Esophagus squamous epithelium (tissue), 5 donors: ENCODE measurements around the gene RASA2. TPM values are rescaled to one million over a fixed set of nuclear protein-coding genes. Genes with fewer than 3 reads are reported as not detected.
A peak's percentile ranks its signal among the peaks of the same experiment; 100 is the strongest.

Experiments used
- DNase-seq: peaks from one replicate; lab custom pipeline; 2025; lab: John Stamatoyannopoulos, UW
- H3K27ac ChIP-seq, 4 donors: fragments of 200-600 bp; sonication (generic); one replicate each; pipeline ENCODE4 v1.5.1; 2016 to 2019; ENCODE audit warnings: mild to moderate bottlenecking in 1 of 4
- H3K27me3 ChIP-seq, 4 donors: fragments of 200-600 bp; sonication (generic); 1 replicate in 3 of 4; 2 replicates in 1 of 4; pipeline versions ENCODE4 v1.5.1 to v1.6.0; 2017 to 2021; ENCODE audit warnings: antibody characterized with exemption in 1 of 4
- H3K36me3 ChIP-seq, 3 donors: fragments of 200-600 bp; sonication (generic); one replicate each; pipeline ENCODE4 v1.5.1; 2016 to 2019
- H3K4me1 ChIP-seq, 3 donors: fragments of 200-600 bp; sonication (generic); one replicate each; pipeline ENCODE4 v1.5.1; 2017 to 2019
- H3K4me3 ChIP-seq, 4 donors: fragments of 200-600 bp; sonication (generic); 1 replicate in 3 of 4; 2 replicates in 1 of 4; pipeline ENCODE4 v1.5.1; 2016 to 2019; ENCODE audit warnings: mild to moderate bottlenecking in 2 of 4, moderate library complexity in 1 of 4
- H3K9me3 ChIP-seq, 3 donors: fragments of 200-600 bp; sonication (generic); one replicate each; pipeline ENCODE4 v1.5.1; 2016 to 2019
- POLR2A ChIP-seq, 4 donors: fragments of 450-650 bp; IDR thresholded peaks; one replicate each; pipeline ENCODE4 v1.6.1; 2017; ENCODE audit warnings: antibody characterized with exemption in 4 of 4, mild to moderate bottlenecking in 4 of 4, moderate library complexity in 3 of 4
- WGBS, 2 donors: methylation state at CpG; one replicate each; pipeline ENCODE4 v1.1.5; 2018; 5-methylcytosine and 5-hydroxymethylcytosine counted together
- intact Hi-C: fragments of 100-400 bp; cut with DNase I; formaldehyde crosslinking; loops from one replicate; pipeline ENCODE4 v1.15.0; 2022
- total RNA-seq, 4 donors: library from RNA; depleted of rRNA; stranded (reverse); fragments of >200 nt; gene quantifications; one replicate each; pipeline ENCODE4 v1.1.0, GENCODE V29; 2016
- TF ChIP-seq, protein P1 (sequence below), 6 experiments: fragments of 450-650 bp in 4 of 6; fragments of 200-600 bp in 2 of 6; sonication (generic) in 2 of 6; IDR thresholded peaks; one replicate each; pipeline ENCODE4 v1.5.1; 2016 to 2019; ENCODE audit warnings: antibody characterized with exemption in 6 of 6, mild to moderate bottlenecking in 4 of 6, moderate library complexity in 4 of 6
- donor health status: DM: yes; HTN: yes; CAD: no.

The RASA2 gene
- total RNA-seq, 4 donors from 2014 or later, result 12.6 to 24.6 (median 19.4) TPM

DNA sequence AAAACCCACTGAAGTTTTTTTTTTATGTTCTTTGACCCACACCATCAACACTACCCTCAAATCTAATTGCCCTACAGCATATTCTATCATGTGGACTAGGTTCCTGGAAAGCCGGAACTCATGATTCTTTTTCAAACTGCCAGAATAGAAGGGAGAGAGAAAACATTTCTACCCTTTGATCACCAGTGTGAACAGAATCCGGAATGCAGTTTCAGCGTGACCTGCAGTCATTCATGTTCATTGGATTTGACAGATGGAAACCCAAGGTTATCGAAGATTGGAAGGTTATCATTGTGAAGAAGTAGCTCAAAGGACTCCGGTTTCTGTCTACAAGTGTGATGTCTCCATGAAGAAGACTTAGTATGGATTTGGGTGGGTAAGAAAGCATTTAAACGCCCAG, 39.4 kb upstream of the RASA2 start:
- DNase-seq, result no peak
- WGBS, 2 donors, result 87 to 91% methylated on average over 6 of the region's 6 CpGs
- H3K27ac ChIP-seq, result no peak overlapping the region
- no peak for TF ChIP-seq POLR2A (IDR thresholded peaks at IDR 0.05)
- TF ChIP-seq, protein P1, sequence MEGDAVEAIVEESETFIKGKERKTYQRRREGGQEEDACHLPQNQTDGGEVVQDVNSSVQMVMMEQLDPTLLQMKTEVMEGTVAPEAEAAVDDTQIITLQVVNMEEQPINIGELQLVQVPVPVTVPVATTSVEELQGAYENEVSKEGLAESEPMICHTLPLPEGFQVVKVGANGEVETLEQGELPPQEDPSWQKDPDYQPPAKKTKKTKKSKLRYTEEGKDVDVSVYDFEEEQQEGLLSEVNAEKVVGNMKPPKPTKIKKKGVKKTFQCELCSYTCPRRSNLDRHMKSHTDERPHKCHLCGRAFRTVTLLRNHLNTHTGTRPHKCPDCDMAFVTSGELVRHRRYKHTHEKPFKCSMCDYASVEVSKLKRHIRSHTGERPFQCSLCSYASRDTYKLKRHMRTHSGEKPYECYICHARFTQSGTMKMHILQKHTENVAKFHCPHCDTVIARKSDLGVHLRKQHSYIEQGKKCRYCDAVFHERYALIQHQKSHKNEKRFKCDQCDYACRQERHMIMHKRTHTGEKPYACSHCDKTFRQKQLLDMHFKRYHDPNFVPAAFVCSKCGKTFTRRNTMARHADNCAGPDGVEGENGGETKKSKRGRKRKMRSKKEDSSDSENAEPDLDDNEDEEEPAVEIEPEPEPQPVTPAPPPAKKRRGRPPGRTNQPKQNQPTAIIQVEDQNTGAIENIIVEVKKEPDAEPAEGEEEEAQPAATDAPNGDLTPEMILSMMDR (IDR thresholded peaks at IDR 0.05), result no peak
- no peak overlapping the region for H3K4me3 ChIP-seq
- no peaks in the 10 kb centered on the region for H3K9me3 ChIP-seq
- H3K4me1 ChIP-seq, result peaks cover 0 to 36% (median 3%) of the 10 kb centered on the region in 3 donors
- H3K36me3 ChIP-seq, result peaks cover 0 to 51% (median 16%) of the 10 kb centered on the region in 3 donors
- no peaks in the 10 kb centered on the region for H3K27me3 ChIP-seq
- intact Hi-C loops, result no loop called here

DNA sequence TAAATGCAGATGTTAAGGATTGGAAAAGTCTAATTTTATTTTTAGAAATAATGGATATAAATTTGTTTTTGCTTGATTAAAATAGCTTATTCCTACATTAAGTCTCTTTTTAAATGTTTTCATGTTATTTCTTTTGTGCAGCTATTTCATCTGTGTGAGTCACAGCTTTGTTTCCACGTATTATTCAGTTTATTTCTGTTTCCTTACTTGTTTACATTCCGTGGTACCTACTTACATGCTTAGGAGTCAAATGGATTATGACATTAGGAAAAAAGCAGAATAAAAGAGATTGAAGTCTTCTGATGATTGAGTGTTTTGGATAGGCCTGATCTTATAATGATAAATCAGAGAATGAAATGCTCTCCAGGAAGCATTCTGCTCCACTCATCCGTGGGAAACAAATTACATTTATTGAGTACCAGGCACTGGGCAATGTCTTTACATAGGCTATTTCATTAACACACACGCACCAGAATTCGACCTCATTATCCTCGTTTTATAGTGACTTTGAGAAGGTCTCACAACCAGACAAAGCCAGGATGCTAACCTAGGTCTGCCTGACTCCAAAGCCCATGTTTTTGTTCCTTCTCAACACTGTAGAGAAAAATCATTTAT, 38.1 kb upstream of the RASA2 start:
- H3K9me3 ChIP-seq, result no peaks in the 10 kb centered on the region
- no peak for DNase-seq
- 59 to 66% methylated on average over 6 of the region's 6 CpGs for WGBS, 2 donors
- intact Hi-C loops, result no loop called here
- H3K27me3 ChIP-seq, result peaks cover 0 to 6% (median 0%) of the 10 kb centered on the region in 4 donors
- peaks cover 0 to 27% (median 0%) of the 10 kb centered on the region in 3 donors for H3K4me1 ChIP-seq
- H3K36me3 ChIP-seq, result peaks cover 0 to 38% (median 16%) of the 10 kb centered on the region in 3 donors
- peak overlapping the region in 3 of 4 donors; percentile 21 to 51 (median 33) for H3K27ac ChIP-seq
- no peak overlapping the region for H3K4me3 ChIP-seq
- no peak for TF ChIP-seq POLR2A (IDR thresholded peaks at IDR 0.05)

DNA sequence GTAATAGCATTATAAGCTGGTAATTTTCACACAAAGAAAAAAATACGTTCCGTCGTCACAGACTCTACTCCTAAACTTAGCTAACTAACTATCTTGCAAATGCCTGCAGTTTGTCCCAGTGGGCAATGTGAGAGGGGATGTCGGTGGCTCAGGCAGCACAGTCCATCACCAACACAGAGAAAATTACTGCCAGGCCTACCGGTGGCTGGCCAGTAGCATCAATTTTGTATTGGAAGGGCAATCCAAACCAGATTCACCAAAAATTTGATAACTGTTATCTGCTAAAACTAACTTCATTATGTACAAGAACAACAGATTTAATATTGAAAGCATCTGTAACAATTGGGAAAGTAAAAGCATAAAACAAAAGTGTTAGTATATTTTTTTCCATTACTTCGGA, 37.4 kb upstream of the RASA2 start:
- Histone ChIP-seq H3K27ac (peak overlapping the region in 2 of 4 donors; percentile 2 to 33), H3K4me1 (peaks cover 0 to 28% (median 0%) of the 10 kb centered on the region in 3 donors), H3K36me3 (peaks cover 0 to 31% (median 10%) of the 10 kb centered on the region in 3 donors), H3K9me3 (no peaks in the 10 kb centered on the region), H3K4me3 (no peak overlapping the region), H3K27me3 (peaks cover 0 to 13% (median 0%) of the 10 kb centered on the region in 4 donors)
- intact Hi-C loops, result no loop called here
- TF ChIP-seq, protein P1 (IDR thresholded peaks at IDR 0.05), result no peak
- TF ChIP-seq POLR2A (IDR thresholded peaks at IDR 0.05), result no peak
- 80 to 87% methylated on average over 6 of the region's 6 CpGs for WGBS, 2 donors
- DNase-seq, result no peak

DNA sequence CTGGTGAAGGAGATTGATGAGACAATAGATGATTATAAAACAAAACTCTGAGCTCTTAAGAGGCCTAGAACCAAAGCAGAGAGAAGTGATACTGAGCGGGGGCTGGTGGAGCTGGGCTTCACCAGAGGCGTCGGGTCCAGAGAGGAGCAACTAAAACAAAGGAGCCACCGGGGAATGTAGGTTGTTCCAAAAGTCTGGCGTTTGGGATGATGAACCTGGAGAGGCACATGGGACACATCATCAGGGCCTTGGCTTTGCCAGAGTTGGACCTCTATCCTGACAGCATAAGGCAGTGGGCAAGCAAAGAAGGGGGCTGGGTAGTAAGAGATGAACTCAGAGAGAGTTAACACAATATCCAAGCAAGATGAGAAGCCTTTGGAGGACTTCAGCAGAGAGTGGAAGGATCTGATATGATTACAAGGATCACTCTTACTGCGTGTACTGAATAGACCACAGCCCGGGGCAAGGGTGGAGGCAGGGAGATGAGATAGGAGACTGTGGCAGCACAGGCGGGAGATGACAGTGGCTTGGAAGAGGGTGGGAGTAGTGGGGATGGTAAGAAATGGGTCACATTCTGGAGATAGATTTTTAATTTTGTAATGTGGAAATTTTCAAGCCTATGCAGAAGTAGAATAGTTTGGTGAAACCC, 36.0 kb upstream of the RASA2 start:
- Histone ChIP-seq H3K4me3 (no peak overlapping the region), H3K27me3 (peaks cover 0 to 22% (median 0%) of the 10 kb centered on the region in 4 donors), H3K27ac (no peak overlapping the region), H3K4me1 (peaks cover 0 to 42% (median 0%) of the 10 kb centered on the region in 3 donors), H3K9me3 (no peaks in the 10 kb centered on the region), H3K36me3 (peaks cover 0 to 17% (median 7%) of the 10 kb centered on the region in 3 donors)
- 76 to 79% methylated on average over 8 of the region's 8 CpGs for WGBS, 2 donors
- intact Hi-C loops, result no loop called here
- TF ChIP-seq, protein P1 (IDR thresholded peaks at IDR 0.05), result no peak
- no peak for DNase-seq

DNA sequence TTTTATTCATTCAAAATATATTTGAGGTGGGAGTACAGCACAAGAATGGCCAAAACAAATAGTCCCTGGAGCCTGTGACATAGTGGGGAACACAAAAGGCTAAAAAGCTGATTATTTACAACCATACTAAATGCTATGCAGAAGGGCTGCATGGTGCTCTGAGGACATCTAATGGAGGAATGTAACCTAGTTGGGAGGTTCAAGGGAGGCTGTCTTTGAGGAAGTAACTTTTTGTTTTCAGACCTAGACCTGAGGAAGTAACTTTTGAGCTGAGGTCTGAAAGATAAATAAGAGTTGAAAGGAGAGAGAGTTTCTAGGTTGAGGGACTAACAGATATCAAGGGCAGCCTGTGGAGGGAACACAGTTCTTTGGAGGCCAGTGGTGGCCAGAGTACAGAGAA, 34.8 kb upstream of the RASA2 start:
- peaks cover 0 to 42% (median 0%) of the 10 kb centered on the region in 3 donors for H3K4me1 ChIP-seq
- H3K27me3 ChIP-seq, result peaks cover 0 to 31% (median 0%) of the 10 kb centered on the region in 4 donors
- intact Hi-C loops, result no loop called here
- H3K36me3 ChIP-seq, result peaks cover 0 to 7% (median 3%) of the 10 kb centered on the region in 3 donors
- H3K4me3 ChIP-seq, result no peak overlapping the region
- no peak for DNase-seq
- TF ChIP-seq POLR2A (IDR thresholded peaks at IDR 0.05), result no peak
- TF ChIP-seq, protein P1 (IDR thresholded peaks at IDR 0.05), result peak in 5 of 6 experiments; percentile 15 to 69 (median 57)
- H3K9me3 ChIP-seq, result no peaks in the 10 kb centered on the region
- no peak overlapping the region for H3K27ac ChIP-seq
